NCI-H524 treated with DMSO at 0.1 percent for 48 hours (cell line): ENCODE results near the gene FSTL4.

Experiments used
- DNase-seq: peaks from one replicate; lab custom pipeline; 2025; lab: John Stamatoyannopoulos, UW

FSTL4 gene

DNA sequence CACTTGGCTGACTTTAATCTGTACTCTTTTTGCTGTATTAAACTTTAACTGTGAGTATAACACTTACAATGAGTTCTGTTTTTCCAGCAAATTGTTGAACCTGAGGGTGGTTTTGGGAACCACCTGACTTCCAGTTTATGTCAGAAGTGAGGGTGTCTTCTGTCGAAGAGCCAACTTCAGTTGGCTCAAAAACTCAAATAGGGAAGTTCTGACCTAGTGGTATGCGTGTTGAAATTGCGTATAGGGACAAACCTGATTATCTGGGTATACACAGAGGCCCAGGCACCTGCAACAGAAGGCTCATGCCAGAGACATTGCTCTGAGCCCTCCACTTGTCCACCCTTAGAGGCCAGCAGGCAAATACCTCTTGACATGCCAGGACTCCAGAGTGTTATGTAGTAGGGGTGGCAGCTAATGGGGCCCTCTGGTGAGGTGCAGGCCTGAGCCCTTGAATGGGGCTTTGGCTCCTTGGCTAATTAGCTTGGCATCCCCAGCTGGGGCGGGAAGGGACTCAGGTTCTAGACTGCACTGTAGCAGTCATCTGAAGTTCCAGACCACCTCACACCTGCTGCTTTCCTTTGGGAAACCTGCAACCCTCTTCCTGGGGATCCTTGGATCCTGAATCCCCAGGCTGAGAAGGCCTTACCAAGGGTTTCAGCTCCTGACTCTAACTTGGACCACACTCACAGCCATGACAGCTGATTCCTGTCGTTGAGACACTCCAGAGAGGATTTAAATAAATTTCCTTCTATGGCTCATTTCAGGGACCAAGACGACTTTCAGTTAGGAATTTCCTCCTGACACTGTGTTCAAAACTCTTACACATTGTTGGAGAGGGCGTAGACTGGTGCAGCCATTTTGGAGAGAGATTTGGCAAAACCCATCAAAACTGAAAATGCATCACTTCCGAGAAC lies 370.9 kb downstream of the FSTL4 start:
- no peak for DNase-seq

GRCh38 chr5:133240425-133241091 lies 371.8 kb downstream of the FSTL4 start:
- DNase-seq = no peak

- DNase-seq = no peak
Measured at GRCh38 chr5:133238426-133239205, 373.7 kb downstream of the FSTL4 start.

DNA sequence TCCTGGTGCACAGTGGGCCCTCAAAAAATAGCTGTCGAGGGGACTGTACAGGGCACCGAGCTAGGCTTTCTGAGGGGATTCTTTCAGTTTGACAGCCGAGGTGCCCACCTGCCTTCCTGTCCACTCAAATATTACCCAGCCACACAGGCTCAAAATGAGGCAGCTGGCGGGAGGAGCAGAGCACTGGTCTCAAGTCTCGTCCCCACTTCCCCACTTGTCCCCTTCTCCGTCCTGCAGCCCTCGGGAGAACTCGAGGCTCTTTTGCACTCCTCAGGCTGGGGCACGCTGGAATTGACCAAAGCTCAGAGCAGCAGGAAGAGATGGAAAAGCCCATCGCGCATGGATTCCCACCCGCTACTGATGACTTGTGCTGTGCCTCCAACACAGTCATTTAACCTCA lies 375.4 kb downstream of the FSTL4 start:
- DNase-seq = no peak

- no peak for DNase-seq
Measured at GRCh38 chr5:133236541-133236951, 375.8 kb downstream of the FSTL4 start.

DNA sequence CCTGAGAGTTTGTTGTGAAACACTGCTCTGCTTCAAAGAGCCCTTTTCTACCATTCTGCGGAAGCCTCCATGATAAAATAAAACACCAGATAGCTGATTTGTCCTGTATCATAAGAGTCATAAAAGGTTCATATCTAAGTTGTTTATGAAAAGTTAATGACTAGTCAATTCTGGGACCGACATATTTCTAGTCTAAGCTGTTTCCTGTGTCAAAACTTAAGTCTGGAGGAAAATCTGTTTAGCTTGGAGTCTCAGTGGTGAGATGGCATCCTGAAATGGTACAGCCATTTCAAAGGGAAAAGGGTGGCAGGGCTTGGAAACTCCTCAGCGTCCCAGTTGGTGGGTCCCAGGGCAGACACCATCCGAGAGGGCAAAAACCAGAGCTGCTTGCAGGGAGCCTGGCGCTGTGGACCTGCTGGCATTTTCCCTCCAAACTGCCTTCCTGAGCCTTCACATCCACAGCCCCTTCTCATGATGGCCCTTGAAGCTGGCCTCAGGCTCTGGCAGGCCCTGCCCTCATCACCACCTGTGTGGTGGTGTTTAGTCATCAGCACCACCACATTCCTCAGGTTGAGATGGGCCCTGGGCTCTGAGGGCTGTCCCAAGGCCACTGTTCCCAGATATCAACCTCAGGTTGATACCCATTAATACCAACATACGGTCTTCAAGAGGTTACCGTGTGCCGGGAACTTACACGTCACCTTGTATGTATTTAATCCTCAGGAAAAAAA lies 376.5 kb downstream of the FSTL4 start:
- DNase-seq = no peak

DNA sequence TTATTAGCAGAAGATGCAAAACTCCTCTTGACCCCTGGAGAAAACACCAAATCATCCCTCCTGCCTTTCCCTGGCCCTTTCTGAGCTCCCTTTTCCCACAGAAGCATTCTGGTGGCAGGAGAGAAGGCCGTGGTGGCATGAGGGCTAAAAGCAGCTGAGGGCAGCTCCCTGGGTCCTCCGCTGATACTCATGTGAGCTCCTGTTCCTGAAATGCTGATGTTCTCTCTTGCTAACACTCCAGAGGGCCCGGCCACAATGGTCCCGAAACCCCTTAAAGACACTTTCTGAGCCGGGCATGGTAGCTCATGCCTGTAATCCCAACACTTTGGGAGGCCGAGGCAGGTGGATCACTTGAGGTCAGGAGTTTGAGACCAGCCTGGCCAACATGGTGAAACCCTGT lies 377.4 kb downstream of the FSTL4 start:
- no peak for DNase-seq

DNA sequence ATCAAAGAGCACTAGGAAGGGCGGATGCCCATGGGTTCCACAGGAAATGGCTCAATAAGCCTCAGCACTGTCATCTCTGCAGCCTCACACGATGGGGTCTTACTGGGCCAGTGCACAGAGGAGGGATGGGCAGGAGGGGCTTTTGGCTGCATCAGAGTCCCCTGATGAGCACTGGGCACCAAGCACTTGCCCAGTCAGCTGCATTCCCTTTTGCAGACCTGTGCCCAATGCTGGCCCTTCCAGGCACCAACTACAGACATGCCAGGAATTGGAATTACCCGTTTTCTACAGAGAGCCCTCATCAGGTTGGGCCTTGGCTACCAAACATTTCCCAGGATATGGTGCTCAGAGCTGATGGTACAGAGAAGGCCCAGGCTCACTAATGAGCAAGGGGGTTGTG lies 378.1 kb downstream of the FSTL4 start:
- no peak for DNase-seq

DNA sequence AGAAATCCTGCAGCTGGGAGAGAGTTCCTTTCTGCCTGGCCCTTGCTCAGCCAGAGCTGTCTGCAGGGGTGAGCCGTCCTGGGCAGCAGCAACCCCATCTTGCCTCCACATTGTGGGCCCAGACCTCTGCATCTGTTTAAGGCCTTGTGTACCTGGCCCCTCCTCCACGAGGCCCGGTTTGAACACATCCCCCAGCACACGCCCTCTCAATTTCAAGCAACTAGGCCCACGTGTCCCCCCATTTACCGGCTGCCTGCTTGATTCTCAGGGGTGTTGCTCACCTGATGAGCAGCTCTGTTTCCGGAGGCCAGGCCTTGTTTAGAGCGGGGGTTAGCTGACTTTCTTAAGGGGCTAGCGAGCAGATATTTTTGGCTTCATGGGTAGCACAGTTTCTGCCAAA lies 378.7 kb downstream of the FSTL4 start:
- DNase-seq = no peak

- no peak for DNase-seq
Measured at GRCh38 chr5:133232911-133233310, 379.4 kb downstream of the FSTL4 start.

- DNase-seq = no peak
Measured at GRCh38 chr5:133232435-133232834, 379.9 kb downstream of the FSTL4 start.

GRCh38 chr5:133232011-133232410 lies 380.3 kb downstream of the FSTL4 start:
- no peak for DNase-seq

DNA sequence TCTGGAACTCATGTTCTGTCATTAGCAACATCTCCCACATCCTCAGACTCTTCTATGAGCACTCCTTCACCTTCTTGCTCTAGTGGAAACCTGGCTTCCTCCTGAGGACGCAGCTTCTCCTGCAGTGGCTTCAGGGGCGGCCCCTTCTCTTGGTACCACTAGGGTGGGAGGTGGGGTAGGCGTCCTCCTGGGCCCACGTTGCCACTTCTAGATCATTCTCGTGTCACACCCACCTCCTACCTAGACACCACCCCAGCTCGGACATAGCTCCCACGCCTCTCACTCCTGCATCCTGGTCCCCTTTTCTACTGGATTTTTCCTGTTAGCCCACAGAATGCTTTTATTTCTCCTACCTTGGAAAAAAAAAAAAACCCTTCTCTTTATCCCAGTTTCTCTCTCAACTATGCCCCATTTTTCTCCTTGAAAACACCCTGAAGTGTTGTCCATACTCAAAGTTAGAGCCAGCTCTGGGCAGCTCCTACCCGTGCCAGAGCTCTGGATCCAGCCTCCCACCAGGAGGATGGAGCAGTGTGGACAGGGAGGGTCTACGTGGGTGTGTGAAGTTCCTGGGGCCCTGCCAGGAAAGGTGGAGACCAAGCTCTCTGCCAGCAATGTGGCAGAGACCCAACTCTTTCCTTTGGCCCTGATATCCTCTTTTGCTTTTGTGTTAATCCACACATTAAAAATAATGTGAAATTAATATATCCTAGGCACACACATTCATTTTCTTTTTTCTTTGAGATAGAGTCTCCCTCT lies 381.3 kb downstream of the FSTL4 start:
- no peak for DNase-seq

- DNase-seq = no peak
Measured at GRCh38 chr5:133229931-133230664, 382.2 kb downstream of the FSTL4 start.

GRCh38 chr5:133228316-133228715 lies 384.0 kb downstream of the FSTL4 start:
- no peak for DNase-seq

DNA sequence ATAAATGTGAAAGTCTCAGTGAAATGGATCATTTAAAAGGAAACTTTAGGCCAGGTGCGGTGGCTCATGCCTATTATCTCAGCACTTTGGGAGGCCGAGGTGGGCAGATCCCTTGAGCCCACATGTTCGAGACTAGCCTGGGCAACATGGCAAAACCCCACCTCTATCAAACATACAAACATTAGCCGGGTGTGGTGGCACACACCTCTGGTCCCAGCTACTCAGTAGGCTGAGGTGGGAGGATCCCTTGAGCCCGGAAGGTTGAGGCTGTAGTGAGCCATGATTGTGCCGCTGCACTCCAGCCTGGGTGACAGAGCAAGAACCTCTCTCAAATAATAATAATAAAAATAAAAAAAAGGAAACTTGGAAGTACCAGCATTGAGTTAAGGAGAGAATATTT lies 384.4 kb downstream of the FSTL4 start:
- no peak for DNase-seq

- DNase-seq = no peak
Measured at GRCh38 chr5:133227082-133227481, 385.3 kb downstream of the FSTL4 start.

DNA sequence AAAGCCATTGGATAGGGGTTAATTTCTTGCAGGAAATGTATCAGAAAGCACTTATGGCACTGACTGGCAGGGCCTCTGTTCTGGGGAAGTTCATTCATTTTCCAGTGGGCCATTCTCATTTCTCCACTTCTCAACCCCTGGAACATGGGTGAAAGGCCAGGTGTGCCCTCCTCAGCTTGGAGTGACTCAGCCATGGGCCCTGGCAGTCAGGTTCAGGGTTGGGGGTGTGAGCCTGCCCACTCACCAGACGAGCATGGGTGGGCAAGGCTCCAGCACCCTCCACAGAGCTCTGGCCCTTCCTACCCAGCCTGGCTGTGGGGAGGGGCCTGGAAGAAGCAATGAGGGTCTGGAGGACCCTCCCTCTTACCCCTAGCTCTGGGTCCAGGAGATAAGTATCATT lies 386.2 kb downstream of the FSTL4 start:
- no peak for DNase-seq

DNA sequence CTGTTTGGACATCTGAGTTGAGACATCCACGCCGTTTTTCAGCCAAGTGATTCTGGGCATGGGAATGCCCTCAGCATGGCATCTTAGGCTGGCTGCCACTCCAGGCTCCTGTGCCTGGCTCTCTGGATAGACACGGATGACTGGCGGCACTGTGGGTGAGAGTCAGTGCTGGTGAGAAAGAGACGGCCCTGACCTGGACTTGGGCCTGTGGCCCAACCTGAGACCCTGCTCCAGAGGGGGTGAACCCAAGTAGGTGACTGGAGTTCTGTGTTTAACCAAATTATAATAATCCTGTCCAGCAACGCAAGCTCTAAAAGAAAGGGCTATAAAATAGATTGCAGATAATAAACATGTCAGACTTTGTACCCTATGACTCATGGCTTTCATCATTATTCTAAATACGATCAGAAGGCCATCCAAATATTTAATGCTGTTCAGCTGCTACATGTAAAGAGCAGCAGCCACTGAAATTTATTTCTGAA lies 386.6 kb downstream of the FSTL4 start:
- DNase-seq = no peak

DNA sequence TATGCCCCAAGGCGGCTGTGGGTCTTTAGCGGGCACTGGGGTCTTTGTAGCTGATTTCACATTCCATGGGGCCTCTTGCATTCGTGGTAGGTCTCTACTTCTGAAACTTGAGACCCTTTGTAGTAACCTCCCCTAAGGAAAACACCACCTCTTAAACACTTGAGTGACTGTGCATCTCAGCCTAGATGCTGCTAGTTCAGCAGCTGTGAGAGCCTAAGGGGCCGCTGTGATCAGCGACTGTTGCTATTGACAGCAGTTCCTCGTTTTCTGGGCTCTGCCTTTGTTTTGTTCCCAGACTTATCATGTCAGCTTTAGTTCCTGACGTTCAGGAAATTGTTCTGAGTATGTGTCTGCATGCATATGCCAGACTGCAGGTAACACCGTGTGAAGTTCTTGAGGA lies 389.4 kb downstream of the FSTL4 start:
- DNase-seq = no peak
